Lower lobe of right lung (tissue), 2 donors: ENCODE data around the gene IGFALS. TPM values are rescaled to one million over a fixed set of nuclear protein-coding genes. Genes with fewer than 3 reads are reported as not detected.

ENCODE experiments used
- ATAC-seq, 2 donors: fragments of 200-7000 bp; cut with Tn5 transposase; one replicate each; pipeline ENCODE4 v1.9.1; 2020 to 2022; ENCODE audit warnings: mild to moderate bottlenecking in 2 of 2, moderate library complexity in 2 of 2
- DNase-seq: peaks from one replicate; pipeline ENCODE4 v3.0.0-alpha.2; 2020
- H3K27ac ChIP-seq: fragments of 200-600 bp; one replicate; pipeline ENCODE4 v1.8.0; 2022
- H3K27me3 ChIP-seq: fragments of 200-600 bp; one replicate; pipeline ENCODE4 v1.8.0; 2022; ENCODE audit warnings: low read depth
- H3K36me3 ChIP-seq: fragments of 200-600 bp; one replicate; pipeline ENCODE4 v1.8.0; 2022; ENCODE audit warnings: mild to moderate bottlenecking
- H3K4me1 ChIP-seq: fragments of 200-600 bp; one replicate; pipeline ENCODE4 v1.8.0; 2022
- H3K4me3 ChIP-seq: fragments of 200-600 bp; one replicate; pipeline ENCODE4 v1.8.0; 2022; ENCODE audit warnings: mild to moderate bottlenecking
- H3K9me3 ChIP-seq: fragments of 200-600 bp; one replicate; pipeline ENCODE4 v1.8.0; 2022
- CTCF ChIP-seq: fragments of 200-600 bp; IDR thresholded peaks from one replicate; pipeline ENCODE4 v1.8.0; 2022; ENCODE audit warnings: antibody characterized with exemption, mild to moderate bottlenecking
- intact Hi-C: fragments of 100-400 bp; cut with DNase I; formaldehyde crosslinking; loops from one replicate; pipeline ENCODE4 v1.11.0; 2022
- total RNA-seq: library from RNA; stranded (reverse); fragmentation: NEBNext Ultra II Directional; extraction: Animal tissue kit (Norgen Biotek cat#: 25700); gene quantifications from one replicate; pipeline ENCODE4 v1.2.1, GENCODE V29; 2021
- donor health status: DM: no; HTN: yes; CAD: no; lungs with severe emphysema.

The IGFALS gene
- total RNA-seq, 1 donor from 2014 or later = 0.97 TPM

DNA sequence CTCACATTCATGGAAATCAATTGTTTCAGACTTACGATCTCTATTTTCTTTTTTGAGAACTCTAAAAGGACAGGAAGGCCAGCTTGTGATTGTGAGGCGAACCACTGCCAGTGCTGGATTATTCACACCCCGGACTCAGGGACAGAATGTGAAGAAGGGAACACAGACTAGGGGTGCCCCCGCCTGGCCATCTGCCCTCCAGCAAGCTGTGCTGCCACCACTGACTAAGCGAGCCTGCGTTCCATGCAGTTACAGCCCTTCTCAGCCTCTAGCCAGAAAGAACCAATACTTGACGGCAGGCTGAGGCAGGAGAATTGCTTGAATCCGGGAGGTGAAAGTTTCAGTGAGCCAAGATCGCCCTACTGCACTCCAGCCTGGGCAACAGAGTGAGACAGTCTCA is 30.3 kb upstream of the IGFALS start:
- intact Hi-C loops = no loop called here
- Histone ChIP-seq H3K36me3 (peaks cover 41% of the 10 kb centered on the region), H3K27me3 (no peaks in the 10 kb centered on the region), H3K27ac (no peak overlapping the region), H3K4me3 (no peak overlapping the region), H3K4me1 (peaks cover 38% of the 10 kb centered on the region), H3K9me3 (no peaks in the 10 kb centered on the region)
- no peak for TF ChIP-seq CTCF
- ATAC-seq = no peak
- no peak for DNase-seq

GRCh38 chr16:1822801-1823200 is 29.3 kb upstream of the IGFALS start:
- peaks cover 46% of the 10 kb centered on the region for H3K36me3 ChIP-seq
- no peak overlapping the region for H3K27ac ChIP-seq
- DNase-seq (no peak), ATAC-seq (no peak)
- no peak overlapping the region for H3K4me3 ChIP-seq
- peaks cover 27% of the 10 kb centered on the region for H3K4me1 ChIP-seq
- H3K9me3 ChIP-seq = no peaks in the 10 kb centered on the region
- intact Hi-C loops = no loop called here
- TF ChIP-seq CTCF = no peak
- H3K27me3 ChIP-seq = no peaks in the 10 kb centered on the region

GRCh38 chr16:1821861-1822611 is 28.5 kb upstream of the IGFALS start:
- Histone ChIP-seq H3K4me1 (peaks cover 24% of the 10 kb centered on the region), H3K4me3 (no peak overlapping the region), H3K9me3 (no peaks in the 10 kb centered on the region), H3K27me3 (no peaks in the 10 kb centered on the region), H3K27ac (no peak overlapping the region), H3K36me3 (peaks cover 53% of the 10 kb centered on the region)
- ATAC-seq (no peak), DNase-seq (no peak)
- intact Hi-C loops = no loop called here
- TF ChIP-seq CTCF = no peak

DNA sequence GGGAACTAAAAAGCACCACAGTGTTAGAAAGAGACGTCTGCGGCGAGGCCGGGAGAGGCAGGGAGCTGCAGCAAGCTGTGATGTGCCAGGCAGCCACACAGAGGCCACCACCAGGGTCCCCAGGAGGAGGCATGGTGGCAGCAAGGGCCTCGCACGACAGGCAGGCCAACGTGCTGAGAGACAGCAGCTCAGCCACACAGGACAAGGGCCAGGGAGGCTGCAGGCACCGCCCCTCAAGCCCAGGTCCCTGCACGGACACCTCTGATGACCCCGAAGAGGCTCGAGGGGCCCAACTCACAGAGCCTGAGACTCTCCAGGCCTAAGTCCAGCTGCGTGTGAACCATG is 27.4 kb upstream of the IGFALS start:
- DNase-seq (no peak), ATAC-seq (no peak)
- Histone ChIP-seq H3K4me1 (peaks cover 23% of the 10 kb centered on the region), H3K27me3 (no peaks in the 10 kb centered on the region), H3K4me3 (no peak overlapping the region), H3K9me3 (no peaks in the 10 kb centered on the region), H3K27ac (no peak overlapping the region), H3K36me3 (peaks cover 64% of the 10 kb centered on the region)
- no peak for TF ChIP-seq CTCF
- intact Hi-C loops = no loop called here

GRCh38 chr16:1820096-1820945 is 26.8 kb upstream of the IGFALS start:
- no peak for DNase-seq
- Histone ChIP-seq H3K36me3 (peaks cover 69% of the 10 kb centered on the region), H3K4me1 (peaks cover 17% of the 10 kb centered on the region), H3K9me3 (no peaks in the 10 kb centered on the region), H3K4me3 (no peak overlapping the region), H3K27me3 (no peaks in the 10 kb centered on the region), H3K27ac (no peak overlapping the region)
- intact Hi-C loops = no loop called here
- TF ChIP-seq CTCF = no peak
- ATAC-seq = no peak
